ENCODE results near the gene WIPF2. TPM values are rescaled to one million over a fixed set of nuclear protein-coding genes. Genes with fewer than 3 reads are reported as not detected.
"Not testable (repeated sequence)": the region's sequence is repeated elsewhere in the genome, so short reads cannot be mapped to it uniquely, and the experiment has no call there.

The WIPF2 gene
- total and polyA plus RNA-seq, 2 donors from 2014 or later, result 9.9 to 36.4 TPM

GRCh38 chr17:40301315-40301714 lies 82.2 kb downstream of the WIPF2 start:
- Histone ChIP-seq H3K4me1 (ENCODE audit: control insufficient read depth in 2 of 3, insufficient read depth in 2 of 3, low read depth in 1 of 3, low read length in 3 of 3) (peaks cover 4 to 12% (median 6%) of the 10 kb centered on the region in 3 donors), H3K36me3 (ENCODE audit: control insufficient read depth in 2 of 3, insufficient read depth in 3 of 3, low read length in 3 of 3) (peaks cover 0 to 3% (median 0%) of the 10 kb centered on the region in 3 donors), H3K27me3 (ENCODE audit: control insufficient read depth, insufficient read depth, low read length) (no peaks in the 10 kb centered on the region), H3K9me3 (ENCODE audit: control insufficient read depth in 2 of 3, insufficient read depth in 1 of 3, low read length in 3 of 3) (no peaks in the 10 kb centered on the region), H3K27ac (ENCODE audit: low read depth in 2 of 2, low read length in 2 of 2) (no peak overlapping the region), H3K4me3 (ENCODE audit: low read length in 3 of 3) (no peak overlapping the region), H3K9ac (ENCODE audit: low read length in 3 of 3) (no peak overlapping the region)
- intact Hi-C loops (cut with DNase I), result no loop called here
- TF ChIP-seq CTCF (IDR thresholded peaks at IDR 0.05; ENCODE audit: borderline replicate concordance, extremely low read depth, insufficient read depth), result peak; percentile 36
- FAIRE-seq, result no peak
- peak in 1 of 5 donors; percentile 38 for DNase-seq

GRCh38 chr17:40303009-40303657 lies 84.0 kb downstream of the WIPF2 start:
- no peak overlapping the region for H3K9ac ChIP-seq (ENCODE audit: low read length in 3 of 3)
- no peak overlapping the region for H3K4me3 ChIP-seq (ENCODE audit: low read length in 3 of 3)
- no peaks in the 10 kb centered on the region for H3K9me3 ChIP-seq (ENCODE audit: control insufficient read depth in 2 of 3, insufficient read depth in 1 of 3, low read length in 3 of 3)
- no peaks in the 10 kb centered on the region for H3K27me3 ChIP-seq (ENCODE audit: control insufficient read depth, insufficient read depth, low read length)
- peaks cover 6 to 26% (median 25%) of the 10 kb centered on the region in 3 donors for H3K4me1 ChIP-seq (ENCODE audit: control insufficient read depth in 2 of 3, insufficient read depth in 2 of 3, low read depth in 1 of 3, low read length in 3 of 3)
- intact Hi-C loops (cut with DNase I), result no loop called here
- peak; percentile 77 for TF ChIP-seq CTCF (IDR thresholded peaks at IDR 0.05; ENCODE audit: borderline replicate concordance, extremely low read depth, insufficient read depth)
- peak in 4 of 5 donors; percentile 56 to 88 (median 74) for DNase-seq
- H3K27ac ChIP-seq (ENCODE audit: low read depth in 2 of 2, low read length in 2 of 2), result no peak overlapping the region
- FAIRE-seq, result peak; percentile 13
- peaks cover 0 to 3% (median 0%) of the 10 kb centered on the region in 3 donors for H3K36me3 ChIP-seq (ENCODE audit: control insufficient read depth in 2 of 3, insufficient read depth in 3 of 3, low read length in 3 of 3)

- Histone ChIP-seq H3K27ac (ENCODE audit: low read depth in 2 of 2, low read length in 2 of 2) (no peak overlapping the region), H3K36me3 (ENCODE audit: control insufficient read depth in 2 of 3, insufficient read depth in 3 of 3, low read length in 3 of 3) (peaks cover 0 to 3% (median 0%) of the 10 kb centered on the region in 3 donors), H3K9ac (ENCODE audit: low read length in 3 of 3) (no peak overlapping the region), H3K27me3 (ENCODE audit: control insufficient read depth, insufficient read depth, low read length) (no peaks in the 10 kb centered on the region), H3K4me1 (ENCODE audit: control insufficient read depth in 2 of 3, insufficient read depth in 2 of 3, low read depth in 1 of 3, low read length in 3 of 3) (peaks cover 6 to 32% (median 30%) of the 10 kb centered on the region in 3 donors), H3K4me3 (ENCODE audit: low read length in 3 of 3) (no peak overlapping the region), H3K9me3 (ENCODE audit: control insufficient read depth in 2 of 3, insufficient read depth in 1 of 3, low read length in 3 of 3) (no peaks in the 10 kb centered on the region)
- intact Hi-C loops (cut with DNase I), result no loop called here
- FAIRE-seq (no peak), DNase-seq (peak in 2 of 5 donors; percentile 53 to 56)
- no peak for TF ChIP-seq CTCF (IDR thresholded peaks at IDR 0.05; ENCODE audit: borderline replicate concordance, extremely low read depth, insufficient read depth)
Observed at GRCh38 chr17:40303708-40304551, 84.8 kb downstream of the WIPF2 start.

GRCh38 chr17:40304552-40304863 lies 85.4 kb downstream of the WIPF2 start:
- FAIRE-seq; intact Hi-C loops (cut with DNase I); H3K27ac ChIP-seq (ENCODE audit: low read depth in 2 of 2, low read length in 2 of 2): not testable (repeated sequence)

GRCh38 chr17:40304866-40305265 lies 85.8 kb downstream of the WIPF2 start:
- H3K4me3 ChIP-seq (ENCODE audit: low read length in 3 of 3); DNase-seq; FAIRE-seq; H3K27ac ChIP-seq (ENCODE audit: low read depth in 2 of 2, low read length in 2 of 2); H3K27me3 ChIP-seq (ENCODE audit: control insufficient read depth, insufficient read depth, low read length); H3K36me3 ChIP-seq (ENCODE audit: control insufficient read depth in 2 of 3, insufficient read depth in 3 of 3, low read length in 3 of 3); H3K9ac ChIP-seq (ENCODE audit: low read length in 3 of 3); H3K9me3 ChIP-seq (ENCODE audit: control insufficient read depth in 2 of 3, insufficient read depth in 1 of 3, low read length in 3 of 3): not testable (repeated sequence)
- intact Hi-C loops (cut with DNase I), result loop anchor here (5.0 kb wide), 1 partner anchor 47 kb away; no protein-coding TSS in a partner anchor
- H3K4me1 ChIP-seq (ENCODE audit: control insufficient read depth in 2 of 3, insufficient read depth in 2 of 3, low read depth in 1 of 3, low read length in 3 of 3), result peaks cover 8 to 41% (median 38%) of the 10 kb centered on the region in 3 donors

More at GRCh38 chr17:40304552-40304863, 85.4 kb downstream of the WIPF2 start:
- not testable (repeated sequence) for H3K9me3 ChIP-seq (ENCODE audit: control insufficient read depth in 2 of 3, insufficient read depth in 1 of 3, low read length in 3 of 3); H3K27me3 ChIP-seq (ENCODE audit: control insufficient read depth, insufficient read depth, low read length); H3K9ac ChIP-seq (ENCODE audit: low read length in 3 of 3); H3K4me3 ChIP-seq (ENCODE audit: low read length in 3 of 3); H3K36me3 ChIP-seq (ENCODE audit: control insufficient read depth in 2 of 3, insufficient read depth in 3 of 3, low read length in 3 of 3); DNase-seq
- peaks cover 6 to 38% (median 35%) of the 10 kb centered on the region in 3 donors for H3K4me1 ChIP-seq (ENCODE audit: control insufficient read depth in 2 of 3, insufficient read depth in 2 of 3, low read depth in 1 of 3, low read length in 3 of 3)
